Activated naive CD8-positive, alpha-beta T cell treated with anti-CD3 and anti-CD28 coated beads, Interleukin-2, amount 10 ng/mL, durations not matched to agents 7 days and 5 days (primary cell): ENCODE results near the gene MIEN1. TPM values are rescaled to one million over a fixed set of nuclear protein-coding genes. Genes with fewer than 3 reads are reported as not detected.
"Not testable (repeated sequence)": the region's sequence is repeated elsewhere in the genome, so short reads cannot be mapped to it uniquely, and the experiment has no call there.

ENCODE experiments used
- ATAC-seq: fragments of 150-1000 bp; cut with Tn5 transposase; one replicate; pipeline ENCODE4 v1.10.0; 2021; ENCODE audit warnings: low read depth, moderate library complexity
- POLR2A ChIA-PET: fragments of 350-600 bp; sonication (Branson Sonifier 250); formaldehyde crosslinking; loops from one replicate; lab custom pipeline; 2021; ENCODE audit warnings: antibody characterized with exemption; lab: Charles Lee
- DNase-seq: peaks from one replicate; pipeline ENCODE4 v3.0.0; 2021
- H3K27ac Mint-ChIP-seq: one replicate; pipeline ENCODE4 v1.8.0; 2022; ENCODE audit warnings: mild to moderate bottlenecking, mixed read lengths
- H3K27me3 Mint-ChIP-seq: one replicate; pipeline ENCODE4 v1.8.0; 2022; ENCODE audit warnings: mild to moderate bottlenecking, moderate library complexity, mixed read lengths
- H3K36me3 Mint-ChIP-seq: one replicate; pipeline ENCODE4 v1.8.0; 2021; ENCODE audit warnings: mild to moderate bottlenecking, mixed read lengths
- H3K4me1 Mint-ChIP-seq: one replicate; pipeline ENCODE4 v1.8.0; 2021; ENCODE audit warnings: mixed read lengths
- H3K4me3 Mint-ChIP-seq: one replicate; pipeline ENCODE4 v1.8.0; 2022; ENCODE audit warnings: mild to moderate bottlenecking, moderate library complexity, mixed read lengths
- H3K9me3 Mint-ChIP-seq: one replicate; pipeline ENCODE4 v1.8.0; 2021; ENCODE audit warnings: mixed read lengths
- total RNA-seq, 2 experiments: library from RNA; stranded (reverse); gene quantifications; one replicate each; pipeline ENCODE4 v1.2.3, GENCODE V29; 2021

The MIEN1 gene
- total RNA-seq, 2 experiments from 2014 or later, result 38.1 to 38.6 TPM

- ATAC-seq (no peak), DNase-seq (no peak)
- H3K4me3 Mint-ChIP-seq, result peak overlapping the region; percentile 96
- peaks cover 4% of the 10 kb centered on the region for H3K36me3 Mint-ChIP-seq
- no peaks in the 10 kb centered on the region for H3K9me3 Mint-ChIP-seq
- peaks cover 11% of the 10 kb centered on the region for H3K4me1 Mint-ChIP-seq
- peaks cover 7% of the 10 kb centered on the region for H3K27me3 Mint-ChIP-seq
- H3K27ac Mint-ChIP-seq, result peak overlapping the region; percentile 92
- POLR2A ChIA-PET, result interaction anchor here (0.6 to 2.6 kb wide), 18 partner anchors 19 to 250 kb away, joined by 3 to 20 read pairs (median 5); partner anchors contain the start of genes IKZF3, PGAP3, PNMT and PSMD3
Observed at GRCh38 chr17:39729280-39729851, 966 bp downstream of the MIEN1 start.

- H3K4me1 Mint-ChIP-seq, result peaks cover 11% of the 10 kb centered on the region
- no peak overlapping the region for H3K4me3 Mint-ChIP-seq
- H3K27me3 Mint-ChIP-seq, result no peaks in the 10 kb centered on the region
- no peak for ATAC-seq
- no peak for DNase-seq
- no peak overlapping the region for H3K27ac Mint-ChIP-seq
- no peaks in the 10 kb centered on the region for H3K9me3 Mint-ChIP-seq
- H3K36me3 Mint-ChIP-seq, result peaks cover 4% of the 10 kb centered on the region
- POLR2A ChIA-PET, result no interaction called here
Observed at GRCh38 chr17:39727556-39727955, 2.8 kb downstream of the MIEN1 start.

GRCh38 chr17:39726617-39727016 lies 3.7 kb downstream of the MIEN1 start:
- H3K4me1 Mint-ChIP-seq, result peaks cover 9% of the 10 kb centered on the region
- H3K27ac Mint-ChIP-seq, result no peak overlapping the region
- no peak for DNase-seq
- no peaks in the 10 kb centered on the region for H3K27me3 Mint-ChIP-seq
- POLR2A ChIA-PET, result no interaction called here
- ATAC-seq, result no peak
- peaks cover 4% of the 10 kb centered on the region for H3K36me3 Mint-ChIP-seq
- H3K9me3 Mint-ChIP-seq, result no peaks in the 10 kb centered on the region
- no peak overlapping the region for H3K4me3 Mint-ChIP-seq

- H3K27ac Mint-ChIP-seq, ATAC-seq, H3K4me1 Mint-ChIP-seq, DNase-seq, H3K9me3 Mint-ChIP-seq, H3K4me3 Mint-ChIP-seq, H3K36me3 Mint-ChIP-seq, H3K27me3 Mint-ChIP-seq, POLR2A ChIA-PET: not testable (repeated sequence)
Observed at GRCh38 chr17:39725923-39726322, 4.4 kb downstream of the MIEN1 start.

GRCh38 chr17:39724731-39725130 lies 5.6 kb downstream of the MIEN1 start:
- Mint-ChIP-seq H3K4me3 (no peak overlapping the region), H3K4me1 (peaks cover 7% of the 10 kb centered on the region), H3K9me3 (no peaks in the 10 kb centered on the region), H3K36me3 (peaks cover 4% of the 10 kb centered on the region), H3K27me3 (no peaks in the 10 kb centered on the region), H3K27ac (no peak overlapping the region)
- POLR2A ChIA-PET, result no interaction called here
- no peak for DNase-seq
- no peak for ATAC-seq

- ATAC-seq (no peak), DNase-seq (no peak)
- H3K4me3 Mint-ChIP-seq, result no peak overlapping the region
- no peaks in the 10 kb centered on the region for H3K36me3 Mint-ChIP-seq
- H3K9me3 Mint-ChIP-seq, result no peaks in the 10 kb centered on the region
- no peaks in the 10 kb centered on the region for H3K27me3 Mint-ChIP-seq
- no peaks in the 10 kb centered on the region for H3K4me1 Mint-ChIP-seq
- no peak overlapping the region for H3K27ac Mint-ChIP-seq
- POLR2A ChIA-PET, result no interaction called here
Observed at GRCh38 chr17:39722965-39723848, 7.1 kb downstream of the MIEN1 start.

GRCh38 chr17:39722104-39722503 lies 8.2 kb downstream of the MIEN1 start:
- Mint-ChIP-seq H3K4me3 (no peak overlapping the region), H3K36me3 (no peaks in the 10 kb centered on the region), H3K4me1 (no peaks in the 10 kb centered on the region), H3K27me3 (no peaks in the 10 kb centered on the region), H3K9me3 (no peaks in the 10 kb centered on the region), H3K27ac (no peak overlapping the region)
- DNase-seq (no peak), ATAC-seq (no peak)
- POLR2A ChIA-PET, result no interaction called here

- H3K36me3 Mint-ChIP-seq, result no peaks in the 10 kb centered on the region
- no peaks in the 10 kb centered on the region for H3K4me1 Mint-ChIP-seq
- H3K9me3 Mint-ChIP-seq, result no peaks in the 10 kb centered on the region
- no peak overlapping the region for H3K27ac Mint-ChIP-seq
- H3K27me3 Mint-ChIP-seq, result no peaks in the 10 kb centered on the region
- POLR2A ChIA-PET, result no interaction called here
- no peak overlapping the region for H3K4me3 Mint-ChIP-seq
- ATAC-seq, result no peak
- no peak for DNase-seq
Observed at GRCh38 chr17:39719563-39720355, 10.6 kb downstream of the MIEN1 start.

- Mint-ChIP-seq H3K4me3 (no peak overlapping the region), H3K9me3 (no peaks in the 10 kb centered on the region), H3K27ac (no peak overlapping the region), H3K4me1 (no peaks in the 10 kb centered on the region), H3K27me3 (no peaks in the 10 kb centered on the region), H3K36me3 (no peaks in the 10 kb centered on the region)
- no peak for ATAC-seq
- POLR2A ChIA-PET, result no interaction called here
- no peak for DNase-seq
Observed at GRCh38 chr17:39717660-39718059, 12.7 kb downstream of the MIEN1 start.

- H3K27me3 Mint-ChIP-seq, result no peaks in the 10 kb centered on the region
- H3K27ac Mint-ChIP-seq, result no peak overlapping the region
- H3K4me3 Mint-ChIP-seq, result no peak overlapping the region
- POLR2A ChIA-PET, result no interaction called here
- no peaks in the 10 kb centered on the region for H3K9me3 Mint-ChIP-seq
- ATAC-seq, result no peak
- no peaks in the 10 kb centered on the region for H3K4me1 Mint-ChIP-seq
- no peaks in the 10 kb centered on the region for H3K36me3 Mint-ChIP-seq
- no peak for DNase-seq
Observed at GRCh38 chr17:39716879-39717536, 13.3 kb downstream of the MIEN1 start.

GRCh38 chr17:39716073-39716818 lies 14.1 kb downstream of the MIEN1 start:
- H3K27ac Mint-ChIP-seq, result no peak overlapping the region
- POLR2A ChIA-PET, result no interaction called here
- ATAC-seq, result no peak
- H3K27me3 Mint-ChIP-seq, result no peaks in the 10 kb centered on the region
- no peaks in the 10 kb centered on the region for H3K4me1 Mint-ChIP-seq
- H3K4me3 Mint-ChIP-seq, result no peak overlapping the region
- H3K9me3 Mint-ChIP-seq, result no peaks in the 10 kb centered on the region
- H3K36me3 Mint-ChIP-seq, result no peaks in the 10 kb centered on the region
- no peak for DNase-seq

GRCh38 chr17:39715375-39716072 lies 14.8 kb downstream of the MIEN1 start:
- Mint-ChIP-seq H3K4me1 (no peaks in the 10 kb centered on the region), H3K27me3 (no peaks in the 10 kb centered on the region), H3K4me3 (no peak overlapping the region), H3K36me3 (no peaks in the 10 kb centered on the region), H3K9me3 (no peaks in the 10 kb centered on the region), H3K27ac (no peak overlapping the region)
- DNase-seq, result no peak
- POLR2A ChIA-PET, result no interaction called here
- no peak for ATAC-seq
